ENCODE results near the gene APOBEC4. TPM values are rescaled to one million over a fixed set of nuclear protein-coding genes. Genes with fewer than 3 reads are reported as not detected.
"Not testable (repeated sequence)": the region's sequence is repeated elsewhere in the genome, so short reads cannot be mapped to it uniquely, and the experiment has no call there.

Gene APOBEC4
- total RNA-seq, 1 experiment from 2014 or later = not detected

DNA sequence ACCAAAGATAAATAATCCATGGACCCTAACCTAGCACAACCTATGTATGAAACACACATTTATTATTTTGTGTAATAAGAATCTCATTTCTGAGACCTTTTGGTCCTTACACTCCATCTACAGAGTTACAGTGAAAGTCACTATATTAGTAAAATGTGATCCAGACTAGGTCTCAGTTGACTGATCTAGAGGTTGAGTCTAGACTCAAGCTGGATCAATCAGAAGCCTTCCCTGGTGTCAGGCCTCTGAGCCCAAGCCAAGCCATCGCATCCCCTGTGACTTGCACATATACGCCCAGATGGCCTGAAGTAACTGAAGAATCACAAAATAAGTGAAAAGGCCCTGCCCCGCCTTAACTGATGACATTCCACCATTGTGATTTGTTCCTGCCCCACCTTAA lies 40.1 kb downstream of the APOBEC4 start:
- DNase-seq (ENCODE audit: low read depth); in situ Hi-C loops (cut with HindIII; ENCODE audit: low pct_unique_long_range_greater_than_20kb, low sequenced_read_pairs): not testable (repeated sequence)

DNA sequence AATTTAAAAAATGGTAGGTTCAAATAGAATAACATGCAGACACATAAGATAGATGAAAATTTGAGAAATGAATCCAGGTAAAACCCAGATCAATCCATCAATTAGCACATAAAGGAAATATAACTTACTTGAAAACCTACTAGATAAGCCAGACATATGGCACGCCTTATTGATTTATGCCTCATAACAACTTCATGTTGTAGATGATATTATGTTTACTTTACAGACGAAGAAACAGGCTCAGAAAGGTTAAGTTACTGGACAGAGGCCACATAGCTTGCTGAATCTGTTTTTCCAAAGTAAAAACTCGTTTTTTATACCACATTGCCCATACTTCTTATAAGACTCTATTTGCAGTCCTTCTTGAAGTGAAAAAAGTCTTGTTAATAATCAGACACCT lies 40.7 kb downstream of the APOBEC4 start:
- in situ Hi-C loops (cut with HindIII; ENCODE audit: low pct_unique_long_range_greater_than_20kb, low sequenced_read_pairs) = no loop called here
- DNase-seq (ENCODE audit: low read depth) = no peak

- in situ Hi-C loops (cut with HindIII; ENCODE audit: low pct_unique_long_range_greater_than_20kb, low sequenced_read_pairs) = no loop called here
Observed at GRCh38 chr1:183611021-183611420, 42.1 kb downstream of the APOBEC4 start.

GRCh38 chr1:183609759-183610452 lies 43.2 kb downstream of the APOBEC4 start:
- in situ Hi-C loops (cut with HindIII; ENCODE audit: low pct_unique_long_range_greater_than_20kb, low sequenced_read_pairs) = no loop called here

More at GRCh38 chr1:183611021-183611420, 42.1 kb downstream of the APOBEC4 start:
- no peak for DNase-seq (ENCODE audit: low read depth)

GRCh38 chr1:183609313-183609712 lies 43.8 kb downstream of the APOBEC4 start:
- DNase-seq (ENCODE audit: low read depth) = peak; percentile 50
- in situ Hi-C loops (cut with HindIII; ENCODE audit: low pct_unique_long_range_greater_than_20kb, low sequenced_read_pairs) = no loop called here

More at GRCh38 chr1:183609759-183610452, 43.2 kb downstream of the APOBEC4 start:
- DNase-seq (ENCODE audit: low read depth) = no peak

DNA sequence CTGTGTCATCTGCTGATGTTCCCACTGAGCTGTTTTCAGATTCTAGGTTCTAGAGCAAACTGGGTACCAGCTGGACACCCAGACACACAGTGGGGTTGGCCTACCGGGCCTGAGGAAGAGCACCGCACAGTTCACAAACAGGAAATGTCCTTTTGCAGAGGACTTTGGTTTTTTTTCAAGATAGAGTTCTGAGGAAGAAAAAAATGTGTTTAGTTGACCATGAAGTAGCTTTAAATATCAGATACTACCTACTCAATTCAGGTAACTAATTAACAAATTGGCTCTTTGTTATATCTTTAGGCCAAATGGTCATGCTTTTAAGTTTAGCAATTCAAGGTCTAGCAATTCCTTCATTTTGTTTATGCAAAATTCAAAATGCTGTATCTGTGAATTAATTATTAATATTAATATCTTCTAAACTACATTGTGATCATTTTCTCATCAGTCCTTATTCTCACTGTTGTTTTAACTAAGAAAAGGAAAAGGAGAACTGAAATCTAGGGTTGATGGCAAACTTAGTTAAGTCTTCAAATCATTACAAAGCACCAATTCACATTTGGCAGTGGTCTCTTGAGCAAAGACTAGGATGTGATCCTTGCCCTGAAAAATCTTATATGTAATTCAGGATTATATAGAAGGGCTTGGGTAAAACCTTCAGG lies 45.7 kb downstream of the APOBEC4 start:
- in situ Hi-C loops (cut with HindIII; ENCODE audit: low pct_unique_long_range_greater_than_20kb, low sequenced_read_pairs) = no loop called here

GRCh38 chr1:183605904-183606303 lies 47.2 kb downstream of the APOBEC4 start:
- in situ Hi-C loops (cut with HindIII; ENCODE audit: low pct_unique_long_range_greater_than_20kb, low sequenced_read_pairs) = no loop called here

More for the DNA sequence above, 45.7 kb downstream of the APOBEC4 start:
- no peak for DNase-seq (ENCODE audit: low read depth)

GRCh38 chr1:183604815-183605214 lies 48.3 kb downstream of the APOBEC4 start:
- DNase-seq (ENCODE audit: low read depth) = no peak
- in situ Hi-C loops (cut with HindIII; ENCODE audit: low pct_unique_long_range_greater_than_20kb, low sequenced_read_pairs) = no loop called here

More at GRCh38 chr1:183605904-183606303, 47.2 kb downstream of the APOBEC4 start:
- DNase-seq (ENCODE audit: low read depth) = no peak

DNA sequence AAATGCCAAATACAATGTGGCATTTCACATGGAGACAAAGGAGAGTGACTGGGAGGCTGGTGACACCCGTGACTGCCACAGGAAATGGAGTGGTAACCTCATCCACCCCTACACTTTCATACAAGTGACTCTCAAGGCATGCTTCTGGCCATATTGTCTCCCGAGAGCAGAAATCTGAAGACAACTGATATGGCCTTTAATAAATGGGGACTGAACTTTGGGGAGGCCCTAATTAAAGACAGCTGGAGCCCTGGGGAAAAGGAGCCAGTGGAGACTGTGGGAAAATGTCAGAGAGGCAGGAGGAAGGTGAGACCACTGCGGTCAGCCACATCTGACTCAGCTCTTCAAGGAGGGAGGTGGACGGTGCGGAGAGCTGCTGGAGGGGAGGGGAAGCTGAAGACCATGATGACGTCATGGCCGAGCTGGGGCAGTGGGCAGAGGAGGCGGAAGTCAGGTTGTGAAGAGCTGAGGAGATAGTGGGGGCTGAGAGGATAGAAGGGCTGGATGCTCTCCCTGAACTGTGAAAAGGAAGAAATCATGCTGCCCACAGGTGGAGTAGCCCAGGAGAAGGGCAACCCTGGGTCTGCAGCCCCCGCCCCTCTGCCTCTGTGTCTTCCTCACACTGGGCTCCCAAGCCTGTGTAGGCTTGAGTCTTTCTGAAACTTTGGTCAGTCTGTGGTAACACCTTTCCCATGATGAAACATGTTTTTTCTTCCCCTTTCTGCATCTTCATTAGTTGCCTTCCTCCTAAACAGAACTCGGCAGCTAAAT lies 48.9 kb downstream of the APOBEC4 start:
- DNase-seq (ENCODE audit: low read depth) = no peak
- in situ Hi-C loops (cut with HindIII; ENCODE audit: low pct_unique_long_range_greater_than_20kb, low sequenced_read_pairs) = no loop called here

DNA sequence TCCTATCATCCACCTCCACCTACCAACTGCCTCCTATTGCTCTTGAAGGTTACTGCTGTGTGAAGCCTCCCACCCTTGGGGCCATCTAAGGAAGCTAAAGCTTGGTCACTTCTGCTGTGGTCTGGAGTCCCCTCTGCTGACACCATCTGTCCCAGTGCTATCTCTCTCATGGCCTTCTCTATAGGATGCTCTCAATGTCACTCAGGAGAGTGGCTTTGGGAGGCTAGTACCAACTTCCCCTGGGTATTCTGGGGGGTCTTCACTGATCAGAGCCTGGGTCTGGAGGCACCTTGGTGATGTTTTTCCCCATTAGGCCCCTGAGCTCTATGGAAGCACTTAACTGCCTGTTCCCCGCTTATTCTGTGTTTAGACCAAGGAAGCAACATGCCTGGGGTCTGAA lies 50.6 kb downstream of the APOBEC4 start:
- DNase-seq (ENCODE audit: low read depth) = no peak

GRCh38 chr1:183600634-183601033 lies 52.5 kb downstream of the APOBEC4 start:
- no peak for DNase-seq (ENCODE audit: low read depth)
- in situ Hi-C loops (cut with HindIII; ENCODE audit: low pct_unique_long_range_greater_than_20kb, low sequenced_read_pairs) = no loop called here

More for the DNA sequence above, 50.6 kb downstream of the APOBEC4 start:
- in situ Hi-C loops (cut with HindIII; ENCODE audit: low pct_unique_long_range_greater_than_20kb, low sequenced_read_pairs) = no loop called here

DNA sequence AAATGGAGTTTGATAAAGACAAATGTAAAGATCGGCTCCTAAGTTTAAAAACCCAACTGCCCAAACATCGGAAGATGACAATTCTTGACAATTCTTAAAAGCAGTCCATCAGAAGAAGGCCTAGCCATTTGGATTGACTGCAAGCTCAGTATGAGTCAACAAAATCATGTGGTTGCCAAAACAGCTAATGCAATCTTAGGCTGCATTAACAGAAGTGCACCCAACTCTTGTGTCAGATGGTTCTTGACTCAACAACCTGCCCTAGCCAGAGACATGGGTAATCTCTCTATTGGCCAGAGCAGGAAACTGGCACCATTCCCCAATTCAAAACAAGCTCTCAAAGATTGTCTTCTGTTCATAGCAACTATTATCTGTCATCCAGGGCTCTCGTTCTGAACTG lies 53.0 kb downstream of the APOBEC4 start:
- peak; percentile 25 for DNase-seq (ENCODE audit: low read depth)
- in situ Hi-C loops (cut with HindIII; ENCODE audit: low pct_unique_long_range_greater_than_20kb, low sequenced_read_pairs) = no loop called here

DNA sequence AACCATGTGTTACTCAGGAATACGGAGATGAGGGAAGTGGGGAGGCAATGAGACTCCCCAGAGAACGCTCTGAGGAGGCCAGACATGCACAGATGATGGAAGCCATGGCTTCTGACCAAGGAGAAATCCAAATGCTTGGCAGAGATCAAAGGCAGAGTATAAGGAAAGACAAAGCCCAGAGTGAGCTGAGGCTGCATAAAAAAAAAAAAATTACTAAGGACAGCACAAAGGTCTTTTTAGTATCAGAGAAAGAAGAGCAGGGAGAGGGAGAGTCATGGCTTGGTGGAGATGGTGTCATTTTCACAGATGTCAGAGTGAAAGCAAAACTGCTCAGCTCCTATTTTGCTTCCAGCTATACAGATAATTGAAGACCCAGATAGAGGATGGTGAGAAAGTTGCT lies 54.7 kb downstream of the APOBEC4 start:
- in situ Hi-C loops (cut with HindIII; ENCODE audit: low pct_unique_long_range_greater_than_20kb, low sequenced_read_pairs) = no loop called here
- no peak for DNase-seq (ENCODE audit: low read depth)

GRCh38 chr1:183597656-183598347 lies 55.3 kb downstream of the APOBEC4 start:
- in situ Hi-C loops (cut with HindIII; ENCODE audit: low pct_unique_long_range_greater_than_20kb, low sequenced_read_pairs) = no loop called here
- no peak for DNase-seq (ENCODE audit: low read depth)

DNA sequence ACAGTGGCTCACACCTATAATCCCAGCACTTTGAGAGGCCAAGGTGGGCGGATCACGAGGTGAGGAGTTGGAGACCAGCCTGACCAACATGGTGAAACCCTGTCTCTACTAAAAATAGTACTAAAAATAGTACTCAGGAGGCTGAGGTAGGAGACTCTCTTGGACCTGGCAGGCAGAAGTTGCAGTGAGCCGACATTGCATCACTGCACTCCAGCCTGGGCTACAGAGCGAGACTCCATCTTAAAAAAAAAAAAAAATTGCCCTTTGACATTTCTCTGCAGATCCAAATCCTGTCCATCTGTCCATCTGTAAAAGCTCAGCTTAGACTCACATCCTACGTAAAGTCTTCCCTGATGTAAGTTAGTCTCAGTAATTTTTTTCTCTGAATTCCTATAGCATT lies 56.6 kb downstream of the APOBEC4 start:
- in situ Hi-C loops (cut with HindIII; ENCODE audit: low pct_unique_long_range_greater_than_20kb, low sequenced_read_pairs) = no loop called here
- no peak for DNase-seq (ENCODE audit: low read depth)
